CD4-positive, alpha-beta T cell (primary cell): ENCODE data around the gene ERP29. TPM values are rescaled to one million over a fixed set of nuclear protein-coding genes. Genes with fewer than 3 reads are reported as not detected.

Experiments
- ATAC-seq: fragments of 200-7000 bp; cut with Tn5 transposase; one replicate; pipeline ENCODE4 v1.10.0; 2022; ENCODE audit warnings: mild to moderate bottlenecking; ENCODE audit not compliant: poor library complexity
- CTCF ChIA-PET: fragments of 350-600 bp; sonication (Branson Sonifier 250); formaldehyde crosslinking; loops from one replicate; lab custom pipeline; 2021; ENCODE audit warnings: antibody characterized with exemption, inconsistent platforms; lab: Charles Lee
- POLR2A ChIA-PET: fragments of 350-600 bp; sonication (Branson Sonifier 250); formaldehyde crosslinking; loops from one replicate; lab custom pipeline; 2021; ENCODE audit warnings: antibody characterized with exemption, inconsistent platforms; lab: Charles Lee
- DNase-seq, 14 experiments: peaks; one replicate each; pipeline ENCODE4 v3.0.0-alpha.2; 2013 to 2020; ENCODE audit warnings: mixed read lengths in 2 of 14
- H3K27ac ChIP-seq, 2 donors: one replicate each; pipeline versions ENCODE4 v1.5.1 to v1.7.0; 2013; ENCODE audit warnings: low read length in 2 of 2, low read depth in 1 of 2, mild to moderate bottlenecking in 1 of 2
- H3K27me3 ChIP-seq, 2 experiments: 1 replicate in 1 of 2; 2 replicates in 1 of 2; pipeline versions ENCODE4 v1.6.1 to v1.7.0; 2013; ENCODE audit warnings: low read length in 2 of 2, control low read depth in 1 of 2, mild to moderate bottlenecking in 1 of 2, moderate library complexity in 1 of 2; ENCODE audit not compliant: insufficient read depth in 2 of 2, control insufficient read depth in 1 of 2
- H3K36me3 ChIP-seq: one replicate; pipeline ENCODE4 v1.6.1; 2013; ENCODE audit warnings: low read length, control low read depth; ENCODE audit not compliant: insufficient read depth
- H3K4me1 ChIP-seq: one replicate; pipeline ENCODE4 v1.6.1; 2013; ENCODE audit warnings: low read length, control low read depth; ENCODE audit not compliant: insufficient read depth
- H3K4me3 ChIP-seq: one replicate; pipeline ENCODE4 v1.5.1; 2013; ENCODE audit warnings: mild to moderate bottlenecking, low read length, moderate library complexity
- H3K9me3 ChIP-seq, 2 experiments: 1 replicate in 1 of 2; 2 replicates in 1 of 2; pipeline versions ENCODE4 v1.6.1 to v1.7.0; 2013; ENCODE audit warnings: low read length in 2 of 2, mild to moderate bottlenecking in 2 of 2, control low read depth in 1 of 2, moderate library complexity in 1 of 2; ENCODE audit not compliant: control insufficient read depth in 1 of 2, insufficient read depth in 1 of 2
- H3K27ac Mint-ChIP-seq: one replicate; pipeline ENCODE4 v1.8.0; 2020; ENCODE audit warnings: mixed read lengths
- H3K27me3 Mint-ChIP-seq: one replicate; pipeline ENCODE4 v1.8.0; 2021; ENCODE audit warnings: mixed read lengths
- H3K36me3 Mint-ChIP-seq: one replicate; pipeline ENCODE4 v1.8.0; 2021; ENCODE audit warnings: low read depth, mixed read lengths
- H3K4me1 Mint-ChIP-seq: one replicate; pipeline ENCODE4 v1.8.0; 2021; ENCODE audit warnings: low read depth, mixed read lengths
- H3K4me3 Mint-ChIP-seq: one replicate; pipeline ENCODE4 v1.8.0; 2020; ENCODE audit warnings: mild to moderate bottlenecking, mixed read lengths
- H3K9me3 Mint-ChIP-seq: one replicate; pipeline ENCODE4 v1.8.0; 2020; ENCODE audit warnings: mixed read lengths
- intact Hi-C, 2 experiments: fragments of 100-400 bp; cut with DNase I in 1 of 2; cut with micrococcal nuclease in 1 of 2; formaldehyde crosslinking; loops; one replicate each; pipeline versions ENCODE4 v1.15.1 to v1.9.0; 2023 to 2025; cut with DNase I, micrococcal nuclease
- microRNA-seq: library from miRNA; unstranded; fragments of <30 nt; microRNA quantifications from one replicate; pipeline ENCODE4 v1.2.0, GENCODE V29; 2021; ENCODE audit warnings: borderline microRNAs expressed, borderline replicate concordance
- total RNA-seq, 174 experiments: library from RNA in 2 of 174; stranded (reverse) in 2 of 174; gene quantifications; one replicate each; pipeline ENCODE4 v1.2.3 and lab custom pipeline; 2021 to 2026
- TF ChIP-seq, protein P1 (sequence below): fragments of 200-600 bp; IDR thresholded peaks from one replicate; pipeline ENCODE4 v1.8.0; 2022; ENCODE audit warnings: antibody characterized with exemption, mild to moderate bottlenecking

The ERP29 gene
- total RNA-seq, 2 experiments from 2014 or later, result 109 to 117 TPM

GRCh38 chr12:112063273-112063672, 50.0 kb downstream of the ERP29 start:
- H3K36me3 Mint-ChIP-seq, result peaks cover 76% of the 10 kb centered on the region
- POLR2A ChIA-PET, result no interaction called here
- intact Hi-C loops, result no loop called here
- Histone ChIP-seq H3K4me3 (no peak overlapping the region), H3K27ac (no peak overlapping the region), H3K27me3 (no peaks in the 10 kb centered on the region), H3K4me1 (no peaks in the 10 kb centered on the region), H3K9me3 (no peaks in the 10 kb centered on the region), H3K36me3 (peaks cover 64% of the 10 kb centered on the region)
- H3K27ac Mint-ChIP-seq, result no peak overlapping the region
- DNase-seq (no peak), ATAC-seq (no peak)
- TF ChIP-seq, protein P1, sequence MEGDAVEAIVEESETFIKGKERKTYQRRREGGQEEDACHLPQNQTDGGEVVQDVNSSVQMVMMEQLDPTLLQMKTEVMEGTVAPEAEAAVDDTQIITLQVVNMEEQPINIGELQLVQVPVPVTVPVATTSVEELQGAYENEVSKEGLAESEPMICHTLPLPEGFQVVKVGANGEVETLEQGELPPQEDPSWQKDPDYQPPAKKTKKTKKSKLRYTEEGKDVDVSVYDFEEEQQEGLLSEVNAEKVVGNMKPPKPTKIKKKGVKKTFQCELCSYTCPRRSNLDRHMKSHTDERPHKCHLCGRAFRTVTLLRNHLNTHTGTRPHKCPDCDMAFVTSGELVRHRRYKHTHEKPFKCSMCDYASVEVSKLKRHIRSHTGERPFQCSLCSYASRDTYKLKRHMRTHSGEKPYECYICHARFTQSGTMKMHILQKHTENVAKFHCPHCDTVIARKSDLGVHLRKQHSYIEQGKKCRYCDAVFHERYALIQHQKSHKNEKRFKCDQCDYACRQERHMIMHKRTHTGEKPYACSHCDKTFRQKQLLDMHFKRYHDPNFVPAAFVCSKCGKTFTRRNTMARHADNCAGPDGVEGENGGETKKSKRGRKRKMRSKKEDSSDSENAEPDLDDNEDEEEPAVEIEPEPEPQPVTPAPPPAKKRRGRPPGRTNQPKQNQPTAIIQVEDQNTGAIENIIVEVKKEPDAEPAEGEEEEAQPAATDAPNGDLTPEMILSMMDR, result no peak
- CTCF ChIA-PET, result no interaction called here
- H3K4me3 Mint-ChIP-seq, result no peak overlapping the region
- no peaks in the 10 kb centered on the region for H3K27me3 Mint-ChIP-seq
- no peaks in the 10 kb centered on the region for H3K4me1 Mint-ChIP-seq
- H3K9me3 Mint-ChIP-seq, result no peaks in the 10 kb centered on the region

GRCh38 chr12:112066566-112066965, 53.3 kb downstream of the ERP29 start:
- intact Hi-C loops, result no loop called here
- no peak overlapping the region for H3K4me3 Mint-ChIP-seq

More at GRCh38 chr12:112066566-112066965, 53.3 kb downstream of the ERP29 start:
- no peaks in the 10 kb centered on the region for H3K9me3 ChIP-seq
- ATAC-seq (no peak), DNase-seq (no peak)
- H3K36me3 ChIP-seq, result peaks cover 69% of the 10 kb centered on the region
- no peak overlapping the region for H3K4me3 ChIP-seq
- no peak overlapping the region for H3K27ac ChIP-seq
- TF ChIP-seq, protein P1, result no peak
- Mint-ChIP-seq H3K9me3 (no peaks in the 10 kb centered on the region), H3K4me1 (no peaks in the 10 kb centered on the region), H3K27me3 (no peaks in the 10 kb centered on the region), H3K27ac (peak overlapping the region; percentile 21), H3K36me3 (peaks cover 75% of the 10 kb centered on the region)
- ChIA-PET POLR2A (no interaction called here), CTCF (no interaction called here)
- H3K27me3 ChIP-seq, result no peaks in the 10 kb centered on the region
- H3K4me1 ChIP-seq, result no peaks in the 10 kb centered on the region

Small RNA genes within 50 kb of the gene (microRNA-seq; reads per million reads assigned to microRNA genes)
- gene MIR3657, result not detected

Other genes with a start within 250 kb of the ERP29 start
- gene ALDH2, start 246.5 kb upstream of the ERP29 start, total RNA-seq, result 1 to 10 TPM; 2.0 to 2.1 TPM
- gene MAPKAPK5, start 171.2 kb upstream of the ERP29 start, total RNA-seq, result 10 to 100 TPM; 62.2 to 63.6 TPM
- 10 to 100 TPM; 12.7 to 12.8 TPM for gene TMEM116, start 261 bp upstream of the ERP29 start, total RNA-seq
- gene NAA25, start 95.4 kb downstream of the ERP29 start, total RNA-seq, result 10 to 100 TPM; 31.1 to 34.6 TPM
- 10 to 100 TPM; 19.6 to 20.4 TPM for gene TRAFD1, start 112.1 kb downstream of the ERP29 start, total RNA-seq